Skeletal muscle tissue (tissue), 4 donors: ENCODE data around the gene NBL1. TPM values are rescaled to one million over a fixed set of nuclear protein-coding genes. Genes with fewer than 3 reads are reported as not detected.

Experiments
- H3K27ac ChIP-seq: one replicate; pipeline ENCODE4 v1.7.0; 2013; ENCODE audit warnings: mild to moderate bottlenecking, low read depth, low read length, inconsistent platforms
- H3K27me3 ChIP-seq, 3 donors: one replicate each; pipeline ENCODE4 v1.7.0; 2013; ENCODE audit warnings: low read length in 3 of 3; ENCODE audit not compliant: control insufficient read depth in 3 of 3, insufficient read depth in 3 of 3
- H3K36me3 ChIP-seq, 3 donors: one replicate each; pipeline ENCODE4 v1.7.0; 2013; ENCODE audit warnings: low read length in 3 of 3; ENCODE audit not compliant: control insufficient read depth in 3 of 3, insufficient read depth in 3 of 3
- H3K4me1 ChIP-seq, 3 donors: one replicate each; pipeline ENCODE4 v1.7.0; 2013; ENCODE audit warnings: low read length in 3 of 3, mild to moderate bottlenecking in 3 of 3; ENCODE audit not compliant: control insufficient read depth in 3 of 3, insufficient read depth in 3 of 3
- H3K4me3 ChIP-seq, 3 donors: one replicate each; pipeline ENCODE4 v1.7.0; 2013; ENCODE audit warnings: low read length in 3 of 3
- H3K9ac ChIP-seq, 3 donors: one replicate each; pipeline ENCODE4 v1.7.0; 2013; ENCODE audit warnings: low read length in 3 of 3, mild to moderate bottlenecking in 3 of 3, moderate library complexity in 2 of 3, low read depth in 1 of 3
- H3K9me3 ChIP-seq, 3 donors: one replicate each; pipeline ENCODE4 v1.7.0; 2013; ENCODE audit warnings: low read length in 3 of 3; ENCODE audit not compliant: control insufficient read depth in 3 of 3
- total RNA-seq: library from RNA; depleted of rRNA; stranded (reverse); fragments of >200 nt; gene quantifications from one replicate; pipeline ENCODE4 v1.2.3, GENCODE V29; 2014
- donor health status: Osteomylitis.

NBL1 gene
- total RNA-seq, 1 donor from 2014 or later = 23.5 TPM

- H3K36me3 ChIP-seq = peaks cover 3 to 4% (median 3%) of the 10 kb centered on the region in 3 donors
- H3K27me3 ChIP-seq = no peaks in the 10 kb centered on the region
- peak overlapping the region in 1 of 3 donors; percentile 60 for H3K9ac ChIP-seq
- H3K4me3 ChIP-seq = peak overlapping the region in 1 of 3 donors; percentile 49
- peaks cover 5 to 9% (median 6%) of the 10 kb centered on the region in 3 donors for H3K4me1 ChIP-seq
- no peak overlapping the region for H3K27ac ChIP-seq
- no peaks in the 10 kb centered on the region for H3K9me3 ChIP-seq
Measured at GRCh38 chr1:19704247-19705113, 60.4 kb downstream of the NBL1 start.

- no peaks in the 10 kb centered on the region for H3K9me3 ChIP-seq
- no peaks in the 10 kb centered on the region for H3K27me3 ChIP-seq
- H3K4me1 ChIP-seq = peaks cover 5 to 9% (median 6%) of the 10 kb centered on the region in 3 donors
- H3K27ac ChIP-seq = no peak overlapping the region
- no peak overlapping the region for H3K4me3 ChIP-seq
- H3K36me3 ChIP-seq = no peaks in the 10 kb centered on the region
- H3K9ac ChIP-seq = no peak overlapping the region
Measured at GRCh38 chr1:19705464-19705863, 61.4 kb downstream of the NBL1 start.

- Histone ChIP-seq H3K36me3 (no peaks in the 10 kb centered on the region), H3K27ac (no peak overlapping the region), H3K4me1 (peaks cover 5 to 9% (median 6%) of the 10 kb centered on the region in 3 donors), H3K9ac (no peak overlapping the region), H3K27me3 (no peaks in the 10 kb centered on the region), H3K9me3 (no peaks in the 10 kb centered on the region), H3K4me3 (no peak overlapping the region)
Measured at GRCh38 chr1:19706136-19706535, 62.0 kb downstream of the NBL1 start.

Other genes starting within 250 kb of the NBL1 start
- gene CAPZB, start 158.8 kb upstream of the NBL1 start, total RNA-seq = 67.3 TPM
- not detected for gene HTR6, start 20.6 kb downstream of the NBL1 start, total RNA-seq
- 2.6 TPM for gene TMCO4, start 155.6 kb downstream of the NBL1 start, total RNA-seq
- gene RNF186, start 171.0 kb downstream of the NBL1 start, total RNA-seq = not detected
- gene OTUD3, start 238.1 kb downstream of the NBL1 start, total RNA-seq = 4.2 TPM